RWPE1 (cell line): ENCODE results near the gene KCTD6.
"Not testable (repeated sequence)": the region's sequence is repeated elsewhere in the genome, so short reads cannot be mapped to it uniquely, and the experiment has no call there.

Experiments used
- CTCF ChIA-PET: fragments of 350-600 bp; sonication (Branson Sonifier 250); formaldehyde crosslinking; extraction: SDS; loops from one replicate; lab custom pipeline; 2021; lab: Yijun Ruan, JAX
- POLR2A ChIA-PET: fragments of 400-600 bp; formaldehyde crosslinking; extraction: SDS; loops from one replicate; lab custom pipeline; 2020; ENCODE audit warnings: antibody characterized with exemption; ENCODE audit not compliant: low non-redundant PET; lab: Yijun Ruan, JAX
- DNase-seq: peaks from one replicate; pipeline ENCODE4 v3.0.0; 2012; ENCODE audit warnings: low spot score
- H3K27ac ChIP-seq: fragments of 450-650 bp; 2 replicates; pipeline ENCODE4 v1.5.1; 2017
- CTCF ChIP-seq: fragments of 450-650 bp; conservative IDR thresholded peaks from 2 replicates; pipeline ENCODE4 v1.5.1; 2017; ENCODE audit warnings: low read depth, mild to moderate bottlenecking

KCTD6 gene

GRCh38 chr3:58521336-58521670 lies 29.4 kb downstream of the KCTD6 start:
- CTCF ChIA-PET = no interaction called here
- no peak for DNase-seq
- H3K27ac ChIP-seq = no peak overlapping the region
- POLR2A ChIA-PET = no interaction called here
- no peak for TF ChIP-seq CTCF

- CTCF ChIA-PET = no interaction called here
- POLR2A ChIA-PET = no interaction called here
- TF ChIP-seq CTCF = no peak
- DNase-seq = no peak
- H3K27ac ChIP-seq = no peak overlapping the region
These were observed 30.2 kb downstream of the KCTD6 start for GRCh38 chr3:58521917-58522631.

- ChIA-PET POLR2A (no interaction called here), CTCF (no interaction called here)
- no peak for DNase-seq
- no peak overlapping the region for H3K27ac ChIP-seq
- no peak for TF ChIP-seq CTCF
These were observed 31.0 kb downstream of the KCTD6 start for GRCh38 chr3:58522759-58523425.

- CTCF ChIA-PET = interaction anchor here (0.6 to 1.1 kb wide), 2 partner anchors 61 to 106 kb away, joined by 3 read pairs; no protein-coding TSS in a partner anchor
- no peak for DNase-seq
- POLR2A ChIA-PET = no interaction called here
- H3K27ac ChIP-seq = no peak overlapping the region
- TF ChIP-seq CTCF = no peak
These were observed 32.5 kb downstream of the KCTD6 start for GRCh38 chr3:58524326-58524888.

GRCh38 chr3:58526515-58526957 lies 34.6 kb downstream of the KCTD6 start:
- ChIA-PET CTCF (no interaction called here), POLR2A (no interaction called here)
- H3K27ac ChIP-seq = peak overlapping the region; percentile 47
- peak; percentile 84 for DNase-seq
- no peak for TF ChIP-seq CTCF

- CTCF ChIA-PET, DNase-seq, H3K27ac ChIP-seq, POLR2A ChIA-PET: not testable (repeated sequence)
These were observed 35.5 kb downstream of the KCTD6 start for GRCh38 chr3:58527440-58527839.

GRCh38 chr3:58528629-58529028 lies 36.7 kb downstream of the KCTD6 start:
- peak; percentile 61 for DNase-seq
- no peak for TF ChIP-seq CTCF
- ChIA-PET CTCF (no interaction called here), POLR2A (no interaction called here)
- peak overlapping the region; percentile 57 for H3K27ac ChIP-seq
